ENCODE measurements around the gene SEC22A. TPM values are rescaled to one million over a fixed set of nuclear protein-coding genes. Genes with fewer than 3 reads are reported as not detected.

SEC22A gene
- total and polyA plus RNA-seq, 2 experiments from 2014 or later, result 8.8 to 12.3 TPM

DNA sequence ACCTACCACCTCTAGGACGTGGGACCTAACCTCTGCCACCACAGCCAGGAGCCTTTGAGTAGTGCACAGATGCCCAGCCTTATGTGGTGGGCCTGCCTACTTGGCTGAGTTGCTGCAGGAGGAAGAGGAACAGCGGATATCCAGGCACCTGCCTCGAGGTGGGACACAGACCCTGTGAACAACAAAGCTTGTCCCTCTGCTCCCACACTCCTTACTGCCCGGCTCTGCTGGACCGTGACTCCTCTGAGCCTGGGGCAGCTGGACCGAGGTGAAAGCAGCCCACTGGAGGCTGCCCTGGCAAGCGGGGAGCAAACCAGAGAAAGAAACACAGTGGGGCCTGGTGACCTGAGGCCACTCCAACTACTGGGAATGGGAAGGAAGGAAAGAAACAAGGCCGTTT lies 97.8 kb downstream of the SEC22A start:
- no peak for DNase-seq (ENCODE audit: low read depth in 1 of 2, low spot score in 1 of 2)
- TF ChIP-seq, protein P1, sequence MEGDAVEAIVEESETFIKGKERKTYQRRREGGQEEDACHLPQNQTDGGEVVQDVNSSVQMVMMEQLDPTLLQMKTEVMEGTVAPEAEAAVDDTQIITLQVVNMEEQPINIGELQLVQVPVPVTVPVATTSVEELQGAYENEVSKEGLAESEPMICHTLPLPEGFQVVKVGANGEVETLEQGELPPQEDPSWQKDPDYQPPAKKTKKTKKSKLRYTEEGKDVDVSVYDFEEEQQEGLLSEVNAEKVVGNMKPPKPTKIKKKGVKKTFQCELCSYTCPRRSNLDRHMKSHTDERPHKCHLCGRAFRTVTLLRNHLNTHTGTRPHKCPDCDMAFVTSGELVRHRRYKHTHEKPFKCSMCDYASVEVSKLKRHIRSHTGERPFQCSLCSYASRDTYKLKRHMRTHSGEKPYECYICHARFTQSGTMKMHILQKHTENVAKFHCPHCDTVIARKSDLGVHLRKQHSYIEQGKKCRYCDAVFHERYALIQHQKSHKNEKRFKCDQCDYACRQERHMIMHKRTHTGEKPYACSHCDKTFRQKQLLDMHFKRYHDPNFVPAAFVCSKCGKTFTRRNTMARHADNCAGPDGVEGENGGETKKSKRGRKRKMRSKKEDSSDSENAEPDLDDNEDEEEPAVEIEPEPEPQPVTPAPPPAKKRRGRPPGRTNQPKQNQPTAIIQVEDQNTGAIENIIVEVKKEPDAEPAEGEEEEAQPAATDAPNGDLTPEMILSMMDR (IDR thresholded peaks at IDR 0.05; ENCODE audit: low read depth, low read length), result no peak
- Histone ChIP-seq H3K36me3 (peaks cover 24% of the 10 kb centered on the region), H3K9me3 (ENCODE audit: low read depth) (no peaks in the 10 kb centered on the region), H3K4me1 (ENCODE audit: low read depth) (no peaks in the 10 kb centered on the region), H3K4me3 (no peak overlapping the region), H3K27me3 (no peaks in the 10 kb centered on the region), H3K27ac (no peak overlapping the region)

DNA sequence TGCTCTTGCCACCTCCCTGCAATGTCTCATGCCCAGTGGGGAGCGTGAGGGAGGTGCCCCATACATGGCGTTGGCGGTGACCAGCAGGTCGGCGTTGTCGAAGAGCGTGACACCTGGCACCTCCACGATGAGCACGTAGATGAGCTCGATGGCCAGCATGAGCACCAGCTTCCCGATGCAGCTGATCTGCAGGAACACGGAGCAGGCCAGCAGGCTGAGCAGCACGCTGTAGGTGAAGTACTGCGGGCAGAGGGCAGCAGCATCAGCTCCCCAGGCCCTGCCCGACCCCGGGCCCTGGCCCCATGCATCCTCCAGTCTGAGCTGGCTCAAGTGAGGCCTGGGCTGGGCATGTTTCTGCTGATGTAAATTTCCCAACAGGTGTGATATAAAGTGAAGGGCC lies 98.3 kb downstream of the SEC22A start:
- H3K27ac ChIP-seq, result no peak overlapping the region
- TF ChIP-seq, protein P1 (IDR thresholded peaks at IDR 0.05; ENCODE audit: low read depth, low read length), result no peak
- H3K27me3 ChIP-seq, result no peaks in the 10 kb centered on the region
- H3K9me3 ChIP-seq (ENCODE audit: low read depth), result no peaks in the 10 kb centered on the region
- no peak overlapping the region for H3K4me3 ChIP-seq
- H3K4me1 ChIP-seq (ENCODE audit: low read depth), result no peaks in the 10 kb centered on the region
- peaks cover 24% of the 10 kb centered on the region for H3K36me3 ChIP-seq
- no peak for DNase-seq (ENCODE audit: low read depth in 1 of 2, low spot score in 1 of 2)

DNA sequence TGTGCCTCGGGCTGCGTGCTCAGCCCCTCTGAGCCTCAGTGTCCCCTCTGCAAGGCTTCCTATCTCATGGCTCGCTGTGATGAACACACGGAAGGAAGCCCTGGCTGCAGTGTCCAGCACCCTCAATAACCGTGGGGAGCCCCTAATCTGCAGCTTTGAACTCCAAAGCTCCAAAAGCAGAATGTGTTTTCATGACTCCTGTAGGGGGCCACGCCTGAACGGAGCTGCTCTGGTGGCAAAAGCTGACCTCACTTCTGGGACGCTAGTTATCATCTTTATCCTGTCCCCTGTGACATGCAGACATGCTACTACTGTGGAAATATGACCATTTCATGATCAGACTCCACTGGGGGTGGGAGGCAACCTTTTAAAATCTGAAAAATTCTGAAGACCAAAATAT lies 98.8 kb downstream of the SEC22A start:
- Histone ChIP-seq H3K9me3 (ENCODE audit: low read depth) (no peaks in the 10 kb centered on the region), H3K27me3 (no peaks in the 10 kb centered on the region), H3K4me1 (ENCODE audit: low read depth) (no peaks in the 10 kb centered on the region), H3K27ac (no peak overlapping the region), H3K4me3 (no peak overlapping the region), H3K36me3 (peaks cover 24% of the 10 kb centered on the region)
- no peak for DNase-seq (ENCODE audit: low read depth in 1 of 2, low spot score in 1 of 2)
- TF ChIP-seq, protein P1 (IDR thresholded peaks at IDR 0.05; ENCODE audit: low read depth, low read length), result no peak

DNA sequence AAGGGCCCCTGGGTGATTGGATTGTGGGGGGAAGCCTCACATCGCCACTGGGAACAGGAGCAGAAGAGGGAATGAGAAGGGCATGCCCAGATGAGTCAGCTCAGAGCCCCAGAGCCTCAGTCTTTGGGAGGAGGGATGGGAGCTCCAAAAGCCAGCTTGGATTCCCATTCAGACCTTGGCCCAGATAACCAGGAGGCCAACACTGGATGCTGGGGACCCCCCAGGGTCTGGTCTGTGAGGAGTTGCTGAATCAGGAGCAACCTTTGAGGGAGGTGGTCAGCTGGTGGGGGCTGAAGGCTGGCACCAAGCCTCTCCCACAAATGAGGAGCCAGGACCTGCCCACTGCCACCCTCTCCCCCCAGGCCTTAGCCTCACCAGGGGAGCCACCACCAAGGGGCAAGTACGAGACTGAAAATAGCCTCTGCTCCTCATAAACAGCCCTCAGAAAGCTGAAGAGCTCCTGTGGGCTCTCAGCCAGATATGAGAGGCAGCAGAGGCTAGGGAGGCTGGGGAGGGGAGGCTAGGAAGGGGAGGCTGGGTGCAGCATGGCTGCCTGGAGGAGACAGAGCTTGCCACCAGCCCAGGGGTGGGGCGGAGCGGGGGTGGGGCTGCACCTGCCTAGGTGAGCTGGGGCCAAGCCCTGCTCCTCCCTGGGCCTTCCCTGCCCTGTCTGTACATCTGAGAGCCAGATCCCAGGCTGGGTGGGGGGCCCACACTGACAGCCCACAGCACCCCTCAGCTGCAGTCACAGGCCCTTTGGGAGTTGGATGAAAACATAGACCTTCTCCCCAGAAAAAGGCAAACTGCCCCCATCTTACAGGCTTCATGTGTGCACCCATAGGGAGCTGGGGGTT lies 99.8 kb downstream of the SEC22A start:
- Histone ChIP-seq H3K36me3 (peaks cover 28% of the 10 kb centered on the region), H3K4me3 (no peak overlapping the region), H3K4me1 (ENCODE audit: low read depth) (no peaks in the 10 kb centered on the region), H3K9me3 (ENCODE audit: low read depth) (no peaks in the 10 kb centered on the region), H3K27me3 (no peaks in the 10 kb centered on the region), H3K27ac (no peak overlapping the region)
- no peak for DNase-seq (ENCODE audit: low read depth in 1 of 2, low spot score in 1 of 2)
- TF ChIP-seq, protein P1 (IDR thresholded peaks at IDR 0.05; ENCODE audit: low read depth, low read length), result no peak

DNA sequence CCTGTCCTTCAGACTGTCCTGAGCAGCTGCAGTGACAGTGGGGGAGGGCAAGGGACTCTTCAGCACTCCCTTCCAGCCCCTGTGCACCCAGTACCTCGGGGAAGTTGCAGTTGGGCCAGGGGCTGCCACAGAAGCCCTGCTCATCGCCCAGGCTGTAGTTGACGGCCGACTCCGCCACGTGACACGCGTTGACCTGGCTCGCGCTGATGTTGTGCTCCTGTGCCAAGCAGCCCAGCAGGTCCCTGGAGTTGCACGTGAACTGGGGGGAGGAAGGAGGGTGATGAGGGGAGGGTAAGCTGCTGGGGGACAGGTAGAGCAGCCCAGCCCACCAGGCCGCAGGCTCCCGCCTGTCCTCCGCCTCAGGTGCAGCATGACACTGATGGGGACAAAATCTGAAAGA lies 101.2 kb downstream of the SEC22A start:
- Histone ChIP-seq H3K4me1 (ENCODE audit: low read depth) (no peaks in the 10 kb centered on the region), H3K9me3 (ENCODE audit: low read depth) (no peaks in the 10 kb centered on the region), H3K27me3 (no peaks in the 10 kb centered on the region), H3K4me3 (no peak overlapping the region), H3K27ac (no peak overlapping the region), H3K36me3 (peaks cover 31% of the 10 kb centered on the region)
- TF ChIP-seq, protein P1 (IDR thresholded peaks at IDR 0.05; ENCODE audit: low read depth, low read length), result no peak
- DNase-seq (ENCODE audit: low read depth in 1 of 2, low spot score in 1 of 2), result no peak

Measured in cardiac muscle cell (in vitro differentiated cells and primary cell).